Natural killer cell (primary cell): ENCODE results near the gene MYO1D. TPM values are rescaled to one million over a fixed set of nuclear protein-coding genes. Genes with fewer than 3 reads are reported as not detected.

Experiments used
- ATAC-seq, 3 donors: fragments of 150-1000 bp in 2 of 3; fragments of 200-7000 bp in 1 of 3; cut with Tn5 transposase; 1 replicate in 1 of 3; 2 replicates in 2 of 3; pipeline ENCODE4 v1.10.0; 2021; ENCODE audit warnings: mild to moderate bottlenecking in 2 of 3, moderate library complexity in 2 of 3
- DNase-seq, 2 donors: peaks; one replicate each; pipeline versions ENCODE4 v3.0.0 to v3.0.0-alpha.2; 2013 to 2021; ENCODE audit warnings: mixed read lengths in 1 of 2
- H3K27ac ChIP-seq: one replicate; pipeline ENCODE4 v1.5.1; 2013; ENCODE audit warnings: mild to moderate bottlenecking, low read length
- H3K27me3 ChIP-seq: one replicate; pipeline ENCODE4 v1.6.1; 2013; ENCODE audit warnings: low read length; ENCODE audit not compliant: control insufficient read depth, insufficient read depth
- H3K36me3 ChIP-seq: one replicate; pipeline ENCODE4 v1.6.1; 2013; ENCODE audit warnings: low read length; ENCODE audit not compliant: control insufficient read depth, insufficient read depth
- H3K4me1 ChIP-seq: one replicate; pipeline ENCODE4 v1.6.1; 2013; ENCODE audit warnings: low read length; ENCODE audit not compliant: control insufficient read depth, insufficient read depth
- H3K4me3 ChIP-seq: one replicate; pipeline ENCODE4 v1.5.1; 2013; ENCODE audit warnings: low read length
- H3K9me3 ChIP-seq: one replicate; pipeline ENCODE4 v1.6.1; 2013; ENCODE audit warnings: low read length; ENCODE audit not compliant: control insufficient read depth, insufficient read depth
- H3K27ac Mint-ChIP-seq, 2 donors: one replicate each; pipeline ENCODE4 v1.8.0; 2022; ENCODE audit warnings: mild to moderate bottlenecking in 2 of 2, mixed read lengths in 2 of 2, moderate library complexity in 1 of 2
- H3K27me3 Mint-ChIP-seq, 2 donors: one replicate each; pipeline ENCODE4 v1.8.0; 2022; ENCODE audit warnings: low read depth in 2 of 2, mixed read lengths in 2 of 2
- H3K36me3 Mint-ChIP-seq: one replicate; pipeline ENCODE4 v1.8.0; 2022; ENCODE audit warnings: mixed read lengths
- H3K4me1 Mint-ChIP-seq, 2 donors: one replicate each; pipeline ENCODE4 v1.8.0; 2022; ENCODE audit warnings: mixed read lengths in 2 of 2
- H3K4me3 Mint-ChIP-seq: one replicate; pipeline ENCODE4 v1.8.0; 2022; ENCODE audit warnings: mild to moderate bottlenecking, moderate library complexity, mixed read lengths
- H3K9me3 Mint-ChIP-seq, 2 donors: one replicate each; pipeline ENCODE4 v1.8.0; 2022; ENCODE audit warnings: mixed read lengths in 2 of 2
- CTCF ChIP-seq: fragments of 200-600 bp; IDR thresholded peaks from one replicate; pipeline ENCODE4 v1.8.0; 2022; ENCODE audit warnings: antibody characterized with exemption
- WGBS: methylation state at CpG from one replicate; pipeline ENCODE4 v1.1.7; 2013; ENCODE audit warnings: missing lambda C conversion rate; ENCODE audit not compliant: insufficient coverage; 5-methylcytosine and 5-hydroxymethylcytosine counted together
- intact Hi-C: fragments of 100-400 bp; cut with micrococcal nuclease; formaldehyde crosslinking; loops from one replicate; pipeline ENCODE4 v1.14.2; 2022
- total RNA-seq, 4 donors: library from RNA; stranded (reverse); fragments of 120-200 nt in 1 of 4; gene quantifications; one replicate each; pipeline versions ENCODE4 v1.2.3 to v1.2.4, GENCODE V29; 2013 to 2022

Gene MYO1D
- total RNA-seq, 3 donors from 2014 or later (not counting 1 experiment from before 2014, with no cell fraction given) = 6.8 to 20.2 (median 10.5) TPM

GRCh38 chr17:32496395-32497073, 380.4 kb downstream of the MYO1D start:
- Mint-ChIP-seq H3K36me3 (no peaks in the 10 kb centered on the region), H3K4me3 (no peak overlapping the region), H3K27me3 (no peaks in the 10 kb centered on the region), H3K9me3 (no peaks in the 10 kb centered on the region), H3K4me1 (peaks cover 26 to 36% of the 10 kb centered on the region in 2 donors), H3K27ac (no peak overlapping the region)
- intact Hi-C loops = no loop called here
- Histone ChIP-seq H3K4me1 (peaks cover 50% of the 10 kb centered on the region), H3K36me3 (no peaks in the 10 kb centered on the region), H3K9me3 (no peaks in the 10 kb centered on the region), H3K27ac (no peak overlapping the region), H3K27me3 (no peaks in the 10 kb centered on the region), H3K4me3 (no peak overlapping the region)
- ATAC-seq (no peak), DNase-seq (no peak)
- 90% methylated on average over 16 of the region's 16 CpGs for WGBS
- no peak for TF ChIP-seq CTCF

GRCh38 chr17:32495359-32496231, 381.3 kb downstream of the MYO1D start:
- Histone ChIP-seq H3K4me1 (peaks cover 51% of the 10 kb centered on the region), H3K27me3 (no peaks in the 10 kb centered on the region), H3K9me3 (no peaks in the 10 kb centered on the region), H3K27ac (no peak overlapping the region), H3K4me3 (no peak overlapping the region), H3K36me3 (peaks cover 4% of the 10 kb centered on the region)
- Mint-ChIP-seq H3K36me3 (no peaks in the 10 kb centered on the region), H3K4me3 (no peak overlapping the region), H3K27me3 (no peaks in the 10 kb centered on the region), H3K27ac (no peak overlapping the region), H3K9me3 (no peaks in the 10 kb centered on the region), H3K4me1 (peaks cover 29 to 36% of the 10 kb centered on the region in 2 donors)
- intact Hi-C loops = no loop called here
- no peak for TF ChIP-seq CTCF
- DNase-seq (peak in 1 of 2 donors; percentile 61), ATAC-seq (peak in 1 of 3 donors; percentile 18)
- WGBS = 77% methylated on average over 45 of the region's 45 CpGs

GRCh38 chr17:32494621-32495358, 382.1 kb downstream of the MYO1D start:
- TF ChIP-seq CTCF = no peak
- no peak overlapping the region for H3K27ac Mint-ChIP-seq
- Histone ChIP-seq H3K4me3 (no peak overlapping the region), H3K27me3 (no peaks in the 10 kb centered on the region), H3K9me3 (no peaks in the 10 kb centered on the region), H3K27ac (no peak overlapping the region), H3K4me1 (peaks cover 56% of the 10 kb centered on the region), H3K36me3 (peaks cover 12% of the 10 kb centered on the region)
- DNase-seq = peak in 1 of 2 donors; percentile 47
- no peak for ATAC-seq
- H3K4me3 Mint-ChIP-seq = no peak overlapping the region
- WGBS = 91% methylated on average over 34 of the region's 34 CpGs
- H3K4me1 Mint-ChIP-seq = peaks cover 36 to 43% of the 10 kb centered on the region in 2 donors
- no peaks in the 10 kb centered on the region for H3K9me3 Mint-ChIP-seq
- intact Hi-C loops = no loop called here
- no peaks in the 10 kb centered on the region for H3K27me3 Mint-ChIP-seq
- no peaks in the 10 kb centered on the region for H3K36me3 Mint-ChIP-seq
